CD4-positive, alpha-beta T cell treated with Interleukin-4 for 4 hours (primary cell): ENCODE measurements around the gene METTL26.

Experiments used
- DNase-seq: peaks from one replicate; pipeline ENCODE4 v3.0.0-alpha.2; 2020

The METTL26 gene

DNA sequence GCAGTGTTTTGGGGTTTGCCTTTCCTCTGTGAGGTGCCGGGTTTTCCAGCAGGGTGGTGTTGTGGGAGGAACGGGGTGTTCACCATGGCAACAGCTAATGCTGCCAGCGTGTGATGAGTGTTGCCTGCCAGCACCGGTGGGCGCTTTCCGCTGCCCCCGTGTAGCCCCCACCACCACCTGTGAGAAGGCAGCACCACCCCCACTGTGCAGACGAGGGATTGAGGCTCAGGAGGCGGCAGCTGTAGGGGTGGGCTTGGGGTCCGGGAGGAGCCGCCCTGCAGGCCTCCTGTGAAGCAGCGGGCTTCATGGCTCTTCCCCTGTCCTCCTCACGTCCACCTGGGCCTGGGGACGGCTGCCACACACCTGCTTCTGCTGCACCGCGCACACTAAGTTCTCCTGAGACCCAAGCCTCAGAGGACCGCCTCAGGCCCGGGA lies 41.0 kb downstream of the METTL26 start:
- DNase-seq, result no peak

DNA sequence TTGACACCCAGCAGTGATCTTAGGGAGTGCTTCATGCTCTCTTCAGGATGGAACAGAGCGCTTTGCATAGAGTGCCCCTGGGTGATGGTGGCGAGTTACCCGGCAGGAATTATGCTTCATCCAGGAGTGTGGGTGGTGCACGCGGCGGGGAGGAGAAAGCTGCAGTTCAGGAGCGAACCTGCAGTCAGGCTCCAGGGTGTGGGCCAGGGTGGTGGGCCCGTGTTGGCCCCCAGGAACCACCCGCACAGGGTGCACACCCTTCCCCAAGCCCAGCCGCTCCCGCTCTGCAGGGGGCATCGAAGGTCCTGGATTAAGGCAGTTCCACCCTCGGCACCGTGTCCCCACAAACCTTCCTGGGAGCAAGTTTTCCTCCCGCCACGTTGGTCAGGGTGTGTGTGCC lies 42.3 kb downstream of the METTL26 start:
- DNase-seq, result no peak

DNA sequence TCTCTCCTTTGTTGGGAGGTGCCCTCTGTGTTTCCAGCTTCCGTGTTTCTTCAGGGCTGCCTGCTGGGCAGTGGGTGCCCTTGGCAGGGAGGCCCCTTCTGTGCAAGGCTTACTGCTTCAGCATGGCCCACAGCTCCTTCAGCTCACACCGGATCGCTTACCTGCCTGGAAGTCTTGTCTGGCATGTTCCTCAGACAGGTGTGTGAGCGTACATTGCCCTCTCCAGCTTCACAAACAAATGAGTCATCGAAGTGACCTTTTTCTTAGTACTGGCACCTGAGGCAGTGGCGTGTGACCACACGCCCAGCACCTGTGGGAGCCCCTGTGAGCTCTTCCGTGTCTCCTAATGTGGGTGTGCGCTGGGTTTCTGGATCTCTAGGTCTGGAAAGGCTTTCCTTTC lies 42.7 kb downstream of the METTL26 start:
- no peak for DNase-seq

DNA sequence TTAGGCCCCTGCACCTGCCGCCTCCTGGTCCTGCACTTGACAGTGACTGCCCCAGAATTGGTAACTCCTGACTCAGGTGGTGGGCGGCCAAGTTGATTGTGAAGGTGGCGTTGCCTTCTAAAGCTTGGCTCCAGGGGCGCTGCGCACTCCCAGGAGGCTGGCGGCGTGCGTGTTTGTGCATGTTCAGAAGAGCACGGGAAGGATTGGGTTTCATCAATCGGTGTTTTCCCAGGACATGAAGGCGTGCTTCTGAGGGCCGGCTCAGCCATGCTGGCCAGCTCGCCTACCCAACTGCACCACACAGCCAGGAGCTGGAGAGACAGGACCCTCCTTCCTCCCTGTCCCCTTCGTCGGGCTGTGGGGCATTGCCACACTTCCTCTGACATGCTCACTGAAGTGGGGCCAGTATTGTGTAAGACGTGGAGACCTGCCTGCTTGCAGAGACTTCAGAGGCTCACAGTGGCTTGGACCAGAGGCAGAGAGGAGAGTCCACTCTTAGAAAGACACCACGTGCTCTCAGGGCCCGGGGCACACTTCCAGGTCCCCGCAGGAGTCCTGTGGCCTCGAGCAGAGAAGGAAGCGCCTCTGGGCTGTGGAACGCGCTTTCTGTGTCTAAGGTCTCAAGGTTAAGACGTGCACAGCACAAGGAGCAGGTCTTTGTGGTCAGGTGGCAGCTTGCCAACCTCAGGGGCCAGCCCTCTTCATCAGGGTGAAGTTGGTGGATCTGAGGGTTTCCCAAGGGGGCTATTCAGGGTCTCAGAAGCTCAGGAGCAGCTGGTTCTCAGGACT lies 43.4 kb downstream of the METTL26 start:
- DNase-seq, result no peak

DNA sequence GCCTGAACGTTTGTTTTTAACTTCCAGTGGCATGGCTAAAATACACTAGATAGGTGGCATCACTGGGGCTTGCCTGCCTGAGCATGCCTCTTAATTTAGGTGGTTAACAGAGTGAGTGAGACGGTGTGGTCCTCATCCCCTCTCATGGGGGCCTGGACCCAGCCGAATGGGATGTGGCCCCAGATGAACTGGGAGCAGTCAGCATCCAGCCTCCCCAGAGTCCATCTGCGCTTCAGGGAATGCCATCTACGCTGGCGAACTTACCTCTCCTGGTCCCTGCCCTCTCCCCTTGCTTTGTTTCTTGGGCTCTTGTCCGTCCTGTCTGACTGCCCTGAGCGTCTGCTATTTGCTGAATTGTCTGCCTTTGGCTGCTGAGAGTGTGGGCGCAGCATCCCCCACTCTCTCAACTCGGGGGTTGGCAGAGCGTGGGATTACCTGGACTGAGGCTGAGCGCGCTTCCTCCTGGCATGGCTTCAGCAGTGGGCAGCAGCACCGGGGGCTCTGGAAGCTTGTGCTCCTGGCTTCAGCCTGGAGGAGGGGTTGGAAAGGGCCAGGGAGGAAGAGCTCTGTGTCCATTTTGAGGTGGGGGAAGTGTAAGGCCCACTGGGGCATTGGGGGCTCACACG lies 44.1 kb downstream of the METTL26 start:
- DNase-seq, result no peak

DNA sequence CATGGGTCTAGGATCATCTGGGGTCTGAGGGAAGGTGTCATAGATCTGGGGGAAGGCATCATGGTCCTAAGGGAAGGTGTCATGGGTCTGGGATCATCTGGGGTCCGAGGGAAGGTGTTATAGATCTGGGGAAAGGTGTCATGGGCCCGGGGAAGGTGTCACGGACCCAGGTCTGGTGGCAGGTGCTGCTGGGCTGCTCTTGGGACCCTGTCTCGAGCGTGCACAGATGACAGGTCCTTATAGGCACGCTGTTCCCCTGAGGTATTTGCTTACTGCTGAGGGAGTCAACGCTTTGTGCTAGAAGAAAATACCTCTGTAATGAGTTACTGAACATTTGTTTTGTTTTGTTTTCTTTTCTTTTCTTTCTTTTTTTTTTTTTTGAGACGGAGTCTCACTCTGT lies 44.9 kb downstream of the METTL26 start:
- DNase-seq, result no peak

DNA sequence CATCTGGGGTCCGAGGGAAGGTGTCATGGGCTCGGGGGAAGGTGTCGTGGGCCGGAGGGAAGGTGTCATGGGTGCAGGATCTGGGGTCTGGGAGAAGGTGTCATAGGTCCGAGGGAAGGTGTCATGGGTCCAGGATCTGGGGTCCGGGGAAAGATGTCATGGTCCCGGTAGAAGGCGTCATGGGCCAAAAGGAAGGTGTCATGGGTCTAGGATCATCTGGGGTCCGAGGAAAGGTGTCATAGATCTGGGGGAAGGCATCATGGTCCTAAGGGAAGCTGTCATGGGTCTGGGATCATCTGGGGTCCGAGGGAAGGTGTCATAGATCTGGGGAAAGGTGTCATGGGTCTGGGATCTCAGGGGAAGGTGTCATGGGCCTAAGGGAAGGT lies 45.3 kb downstream of the METTL26 start:
- DNase-seq, result no peak

DNA sequence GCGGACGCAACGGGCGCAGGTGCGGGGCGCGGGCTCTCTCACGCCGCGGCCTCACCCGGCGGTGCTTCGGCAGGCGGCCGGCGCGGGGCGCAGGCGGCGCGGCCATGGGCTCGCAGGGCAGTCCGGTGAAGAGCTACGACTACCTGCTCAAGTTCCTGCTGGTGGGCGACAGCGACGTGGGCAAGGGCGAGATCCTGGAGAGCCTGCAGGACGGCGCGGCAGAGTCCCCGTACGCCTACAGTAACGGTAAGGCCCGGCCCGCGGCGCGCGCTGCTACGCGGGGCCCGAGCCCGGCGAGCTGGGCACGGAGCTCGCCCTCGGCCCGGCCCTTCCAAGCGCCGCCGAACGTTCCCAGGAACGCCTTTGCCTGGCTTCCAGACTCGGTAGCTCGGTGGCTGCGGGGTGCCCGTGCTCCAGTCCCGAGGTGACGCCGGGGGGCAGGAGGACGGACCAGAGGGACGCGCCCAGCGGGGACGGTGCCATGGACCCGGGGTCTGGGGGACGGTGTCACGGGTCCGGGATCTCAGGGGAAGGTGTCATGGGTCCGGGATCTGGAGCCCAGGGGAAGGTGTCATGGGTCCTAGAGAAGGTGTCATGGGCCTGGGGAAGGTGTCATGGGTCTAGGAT lies 45.8 kb downstream of the METTL26 start:
- DNase-seq, result no peak

DNA sequence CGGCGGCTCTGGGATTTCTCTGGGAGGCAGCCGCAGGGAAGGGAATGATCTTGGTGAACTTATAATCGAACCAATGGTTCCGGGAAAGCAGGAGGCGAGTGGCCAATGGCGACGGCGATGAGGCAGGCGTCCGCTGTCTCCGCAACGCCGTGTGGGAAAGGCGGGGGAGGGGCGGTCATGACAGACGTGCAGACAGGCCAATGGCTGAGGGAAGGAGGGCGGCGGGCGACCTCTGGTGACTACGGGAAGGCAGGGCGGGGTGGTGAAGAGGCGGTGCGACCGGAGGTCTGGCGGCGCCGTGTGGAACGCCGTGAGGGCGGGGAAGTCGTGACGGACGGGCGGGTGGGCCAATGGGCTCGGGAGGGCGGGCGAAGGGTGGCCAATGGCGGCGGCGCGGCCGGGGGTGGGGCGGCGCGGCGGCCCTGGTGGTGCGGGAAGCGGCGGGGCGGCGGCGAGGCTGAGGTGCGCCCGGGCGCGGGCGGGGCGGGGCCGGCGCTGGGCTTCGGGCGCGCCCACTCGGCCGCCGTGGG lies 46.4 kb downstream of the METTL26 start, which contains the start of gene RAB40C:
RAB40C (plus strand) TSS at position 409 of the 530 bp plus-strand sequence. CDS start 226 bp downstream, outside the sequence.
- DNase-seq, result peak; percentile 99

DNA sequence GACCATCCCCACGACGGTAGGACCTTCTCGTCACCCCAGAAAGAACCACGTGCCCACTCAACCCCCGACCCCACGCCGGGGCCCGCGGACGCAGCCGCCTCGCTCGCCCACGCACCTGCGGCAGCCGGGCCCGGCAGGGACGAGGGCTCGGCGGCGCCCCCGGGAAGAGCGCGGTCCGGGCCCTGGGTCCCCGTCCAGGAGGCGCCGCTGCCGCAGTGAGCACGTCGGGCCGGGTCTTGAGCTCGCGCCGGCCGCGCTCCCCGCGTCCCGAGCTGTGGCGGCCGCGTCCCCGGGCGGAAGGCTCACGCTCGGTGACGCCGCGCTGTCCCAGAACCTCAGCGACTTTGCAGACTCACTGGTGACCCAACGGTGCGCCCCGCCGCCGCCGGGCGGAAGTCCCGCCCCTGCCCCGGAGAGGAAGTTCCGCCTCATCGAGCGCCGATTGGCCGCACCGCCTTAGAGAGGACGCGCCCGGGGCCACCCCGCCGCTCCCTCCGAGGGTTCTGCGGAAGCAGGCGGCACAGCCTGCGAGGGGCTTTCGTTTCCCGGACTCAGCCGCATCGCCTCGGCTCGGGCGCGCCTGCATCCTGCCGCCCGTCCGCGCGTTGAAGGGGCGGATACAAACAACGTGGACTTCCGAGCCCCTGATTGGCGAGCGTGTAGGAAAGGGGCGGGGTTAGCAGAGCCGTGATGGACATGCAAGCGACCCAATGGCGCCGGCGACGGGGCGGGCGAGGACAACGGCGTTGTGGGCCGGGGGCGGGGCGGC lies 47.0 kb downstream of the METTL26 start:
- peak; percentile 97 for DNase-seq

DNA sequence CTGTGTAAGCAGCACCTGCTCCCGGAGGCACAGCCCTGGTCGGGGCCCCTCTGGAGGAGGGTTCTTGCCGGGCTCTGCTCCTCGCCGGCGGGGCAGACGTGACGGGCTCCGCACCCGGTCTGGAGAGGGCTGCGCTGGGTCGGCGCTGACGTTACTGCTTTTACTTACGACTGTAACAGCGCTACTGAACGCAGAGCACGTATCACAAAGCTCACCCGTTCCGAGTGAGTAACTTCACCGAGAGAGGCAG lies 47.5 kb downstream of the METTL26 start:
- DNase-seq, result no peak

DNA sequence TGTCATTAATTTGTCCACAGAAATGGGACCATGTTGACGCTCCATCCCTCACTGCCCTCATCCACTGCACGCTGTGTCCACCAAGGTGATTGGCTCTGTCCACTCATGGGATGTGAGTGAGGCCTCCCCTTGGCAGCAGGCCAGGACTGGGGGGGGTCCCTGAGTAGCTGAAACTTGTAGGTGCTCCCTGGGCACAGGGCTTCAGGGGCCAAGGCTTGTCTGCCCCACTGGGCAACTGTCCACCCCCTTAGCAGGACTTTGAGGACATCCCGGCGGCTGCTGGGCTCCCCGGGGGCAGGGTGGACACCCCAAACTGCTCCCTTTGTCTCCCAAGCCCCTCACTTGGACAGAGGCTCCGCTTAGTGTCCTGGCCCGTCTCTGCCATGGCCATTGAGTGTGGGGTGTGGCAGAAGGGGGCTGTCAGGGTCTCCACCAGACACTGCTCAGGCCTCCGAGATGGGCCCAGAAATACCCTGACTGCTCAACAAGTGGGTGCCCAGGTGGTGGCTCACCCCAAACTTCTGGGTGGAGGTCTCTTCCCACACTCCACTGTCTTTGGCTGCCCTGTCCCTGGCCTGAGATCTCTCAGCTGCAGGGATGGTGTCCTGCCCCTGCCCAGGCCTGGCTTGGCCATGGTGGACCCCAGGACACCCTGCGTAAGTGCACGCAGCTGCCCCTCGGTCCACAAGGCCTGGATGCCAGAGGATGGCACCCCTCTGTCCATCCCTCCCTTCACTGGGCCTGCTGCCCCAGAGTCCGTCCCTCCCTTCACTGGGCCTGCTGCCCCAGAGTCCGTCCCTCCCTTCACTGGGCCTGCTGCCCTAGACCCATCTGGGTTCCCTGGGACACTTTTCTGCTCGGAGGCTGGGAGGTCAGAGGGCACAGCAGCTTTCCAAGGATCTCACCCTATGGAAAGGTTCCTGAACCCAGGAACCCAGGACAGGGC lies 49.2 kb downstream of the METTL26 start:
- no peak for DNase-seq

DNA sequence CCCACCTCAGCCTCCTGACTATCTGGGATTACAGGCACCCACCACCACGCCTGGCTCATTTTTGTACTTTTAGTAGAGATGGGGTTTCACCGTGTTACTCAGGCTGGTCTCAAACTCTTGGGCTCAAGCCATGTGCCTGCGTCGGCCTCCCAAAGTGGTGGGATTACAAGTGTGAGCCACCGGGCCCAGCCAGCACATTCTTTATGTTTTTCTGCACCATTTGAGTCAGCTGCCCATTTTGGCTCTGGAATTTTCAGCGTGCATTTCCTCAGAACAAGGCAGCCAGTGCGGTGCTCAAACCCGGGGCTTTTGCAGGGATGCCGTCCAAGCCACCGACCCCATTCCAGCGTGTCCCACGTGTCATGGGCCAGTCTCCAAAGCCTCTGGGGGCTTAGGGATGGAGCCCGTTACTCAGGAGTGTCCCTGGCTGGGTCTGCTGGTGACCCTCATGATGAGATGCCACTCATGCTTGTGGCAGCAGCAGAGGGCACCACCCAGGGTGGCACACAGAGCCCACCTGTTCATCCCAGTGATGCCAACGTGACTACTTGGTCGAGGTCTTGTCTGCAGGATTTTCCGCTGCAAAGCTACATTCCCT lies 50.0 kb downstream of the METTL26 start:
- no peak for DNase-seq

DNA sequence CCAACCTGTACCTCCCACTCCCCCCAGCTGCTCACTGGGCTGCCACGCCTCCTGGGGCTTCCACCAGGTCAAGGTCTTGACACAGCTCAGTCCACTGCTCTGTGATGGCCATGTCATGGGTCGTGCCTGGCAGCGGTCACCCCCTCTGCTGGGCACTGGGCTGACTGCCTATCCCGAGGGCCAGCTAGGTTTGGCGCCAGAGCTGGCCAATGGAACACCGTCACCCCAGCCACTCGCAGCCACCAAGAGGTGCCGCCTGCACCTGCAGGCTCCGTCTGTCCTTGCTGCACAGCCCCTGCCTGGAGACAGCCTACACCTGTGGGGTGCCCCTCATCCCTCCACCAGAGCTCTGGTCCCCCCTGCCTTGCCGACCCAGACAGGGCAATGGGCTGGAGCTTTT lies 50.8 kb downstream of the METTL26 start:
- DNase-seq, result no peak
